Right renal cortex interstitium (tissue), 3 donors: ENCODE results near the gene OR56A3. TPM values are rescaled to one million over a fixed set of nuclear protein-coding genes. Genes with fewer than 3 reads are reported as not detected.

ENCODE experiments used
- DNase-seq, 3 donors: peaks; one replicate each; pipeline ENCODE4 v3.0.0-alpha.2; 2013; ENCODE audit warnings: low read depth in 3 of 3, low spot score in 2 of 3
- polyA plus RNA-seq, 3 donors: library from polyadenylated mRNA; unstranded; fragments of 120-200 nt; gene quantifications; one replicate each; pipeline ENCODE4 v1.2.1, GENCODE V29; 2013; ENCODE audit not compliant: insufficient read length in 3 of 3

OR56A3 gene
- polyA plus RNA-seq, 3 donors: not detected

GRCh38 chr11:5968394-5968793 is 26.3 kb downstream of the OR56A3 start, which contains the start of gene OR56A5:
Gene OR56A5, minus strand, starts transcription at chr11:5968494. Its CDS starts 0 bp downstream, at chr11:5968494.
- DNase-seq: no peak

DNA sequence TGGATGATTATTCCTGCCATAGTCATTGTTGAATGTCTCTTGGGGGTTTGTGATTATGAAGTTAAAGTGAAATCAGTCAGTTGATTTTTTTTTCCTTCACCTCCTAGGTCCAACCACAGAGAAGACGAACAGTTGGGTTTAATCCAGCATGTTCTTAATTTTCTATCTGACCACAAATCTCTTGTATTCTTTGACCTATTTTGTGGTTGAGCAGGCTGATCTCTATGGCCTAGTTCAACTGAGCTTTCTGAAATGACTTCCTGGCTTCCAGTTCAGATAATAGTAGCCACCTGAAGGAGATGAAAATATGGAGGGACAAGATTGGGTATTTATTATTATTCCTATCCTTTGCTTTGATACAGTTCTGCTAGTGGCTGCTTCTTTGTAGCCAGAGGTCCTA is 31.5 kb downstream of the OR56A3 start:
- no peak for DNase-seq

DNA sequence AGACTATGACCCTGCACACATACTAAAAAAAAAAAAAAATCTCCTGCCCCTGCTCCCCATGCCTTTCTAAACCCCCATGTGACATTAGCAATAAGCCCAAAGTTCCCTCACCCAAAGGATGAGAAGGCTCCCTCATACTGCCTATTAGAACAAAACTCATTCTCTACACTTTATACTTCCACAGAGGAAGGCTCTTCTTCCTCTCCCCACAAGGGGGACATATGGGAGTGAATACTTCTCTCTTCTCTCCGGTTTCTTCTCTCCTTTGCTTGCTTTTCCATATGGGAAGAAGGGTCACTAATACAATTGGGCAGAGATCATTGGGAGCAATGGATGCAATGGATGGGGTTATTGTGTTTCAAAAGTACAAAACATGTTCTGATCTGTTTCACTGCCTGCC is 41.4 kb downstream of the OR56A3 start:
- no peak for DNase-seq

DNA sequence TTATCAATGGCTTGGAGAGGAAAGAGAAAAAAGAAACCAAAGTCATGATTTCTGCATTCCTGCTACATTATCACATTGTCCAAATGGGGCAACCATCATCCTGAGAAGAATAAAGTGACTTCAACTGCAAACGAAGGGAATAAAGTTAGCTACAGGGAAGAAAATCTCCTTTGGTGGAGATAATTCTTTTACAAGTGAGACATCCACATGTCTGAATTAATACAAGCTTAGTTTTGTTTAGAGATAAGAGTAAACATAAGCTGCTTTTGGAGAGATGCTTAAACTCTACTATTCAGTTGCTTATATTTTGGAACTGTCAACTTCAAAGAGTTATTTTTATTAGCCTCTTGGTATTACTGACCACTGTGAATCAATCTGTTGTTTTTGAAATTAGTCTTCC is 44.8 kb downstream of the OR56A3 start, which contains the start of gene OR52L1:
Gene OR52L1 (minus strand): TSS at position 101 of the 400 bp plus-strand sequence. CDS start 55 bp downstream, at position 46.
- no peak for DNase-seq

DNA sequence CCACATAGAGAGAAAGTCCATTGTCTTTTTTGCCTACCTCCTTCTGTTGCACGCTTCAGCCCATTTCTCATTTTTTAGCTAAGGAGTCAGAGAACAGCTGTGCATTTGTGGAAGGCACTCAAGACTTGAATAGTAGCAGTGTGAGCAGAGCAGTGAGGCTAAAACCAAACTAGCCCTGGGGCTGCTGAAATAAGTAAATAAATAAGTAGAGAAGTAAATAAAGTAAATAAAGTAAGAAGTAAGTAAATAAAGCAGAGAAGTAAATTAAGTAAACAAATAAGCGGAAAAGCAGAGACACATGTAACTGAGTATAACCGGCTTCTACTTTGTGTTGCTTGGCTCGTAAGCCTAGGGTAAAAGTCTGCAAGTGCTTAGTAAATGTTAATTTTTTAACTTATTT is 47.2 kb downstream of the OR56A3 start:
- no peak for DNase-seq

DNA sequence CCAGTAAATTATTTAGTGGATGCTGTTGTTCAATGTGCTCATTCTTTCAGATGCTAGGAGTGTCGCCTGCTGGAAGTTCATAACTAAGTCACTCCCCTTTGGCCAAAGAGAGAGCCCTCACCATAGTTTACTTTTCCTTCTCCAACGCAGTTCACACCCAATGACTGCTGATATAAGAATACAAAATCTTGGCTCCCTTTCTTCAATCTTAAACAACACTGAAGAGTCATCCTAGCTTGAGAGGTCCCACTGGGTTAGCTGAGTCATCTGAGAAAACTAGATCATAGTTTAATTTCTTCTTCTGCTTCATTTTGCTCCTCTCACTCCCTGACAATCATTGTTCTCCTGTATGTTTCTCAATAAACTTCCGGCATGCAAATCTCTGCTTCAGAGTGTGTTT is 50.1 kb downstream of the OR56A3 start:
- no peak for DNase-seq

DNA sequence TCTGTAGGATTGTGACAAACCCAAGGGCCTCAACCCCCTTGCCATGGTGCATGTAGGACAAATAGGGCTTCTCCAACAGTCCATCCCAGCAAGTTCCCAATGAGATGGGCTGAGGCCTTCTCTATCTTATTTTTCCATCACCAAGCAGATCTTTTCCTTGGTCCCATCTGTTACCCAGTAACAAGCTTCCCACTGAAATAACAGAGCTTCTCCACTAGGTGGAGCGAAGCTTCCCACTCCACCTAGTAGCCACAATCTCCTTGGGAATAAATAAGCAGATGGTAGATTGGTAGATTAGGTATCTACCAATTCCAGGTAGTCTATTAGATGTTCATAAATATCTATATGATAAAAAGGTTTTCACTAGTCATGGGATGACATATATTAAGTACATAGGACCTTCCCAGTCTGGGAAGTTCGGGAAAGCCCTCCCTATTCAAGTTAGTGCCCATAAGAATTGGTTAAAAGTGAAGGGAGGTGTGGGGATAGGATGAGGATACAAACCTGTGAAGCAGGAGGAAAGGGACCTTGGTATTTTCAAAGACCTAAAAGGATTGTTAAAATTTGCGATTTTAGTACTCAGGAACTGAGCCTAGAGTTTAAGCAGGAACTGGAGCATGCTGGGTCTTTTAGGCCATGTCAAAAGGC is 50.7 kb downstream of the OR56A3 start:
- no peak for DNase-seq

- DNase-seq: no peak
These were observed 52.7 kb downstream of the OR56A3 start for GRCh38 chr11:5994791-5995190.

Other genes with a start within 250 kb of the OR56A3 start
- gene OR56B1, start 205.8 kb upstream of the OR56A3 start, polyA plus RNA-seq: not detected
- not detected for gene OR52N4, start 188.0 kb upstream of the OR56A3 start, polyA plus RNA-seq
- gene OR52N5, start 158.9 kb upstream of the OR56A3 start, polyA plus RNA-seq: not detected
- not detected for gene OR52N1, start 151.0 kb upstream of the OR56A3 start, polyA plus RNA-seq
- not detected for gene OR52N2, start 133.3 kb upstream of the OR56A3 start, polyA plus RNA-seq
- not detected for gene OR52E6, start 100.4 kb upstream of the OR56A3 start, polyA plus RNA-seq
- not detected for gene OR52E8, start 84.6 kb upstream of the OR56A3 start, polyA plus RNA-seq
- gene OR52E4, start 61.6 kb upstream of the OR56A3 start, polyA plus RNA-seq: not detected
- gene OR52E5, start 49.0 kb upstream of the OR56A3 start, polyA plus RNA-seq: not detected
- gene OR56A5, start 26.2 kb downstream of the OR56A3 start, polyA plus RNA-seq: not detected
- not detected for gene OR52L1, start 44.7 kb downstream of the OR56A3 start, polyA plus RNA-seq
- under 1 TPM in 2 of 3 donors, not detected in 1; 0.04 to 0.06 TPM for gene OR56A4, start 64.7 kb downstream of the OR56A3 start, polyA plus RNA-seq
- not detected for gene OR56A1, start 88.5 kb downstream of the OR56A3 start, polyA plus RNA-seq
- under 1 TPM in 2 of 3 donors, not detected in 1; 0.14 to 0.25 TPM for gene OR56B4, start 165.4 kb downstream of the OR56A3 start, polyA plus RNA-seq
- not detected for gene OR52B2, start 228.1 kb downstream of the OR56A3 start, polyA plus RNA-seq